ENCODE results near the gene ZNF394. TPM values are rescaled to one million over a fixed set of nuclear protein-coding genes. Genes with fewer than 3 reads are reported as not detected.

ZNF394 gene
- total RNA-seq, 1 donor from 2014 or later: 28.4 TPM

GRCh38 chr7:99449326-99449725 lies 50.8 kb downstream of the ZNF394 start:
- DNase-seq (ENCODE audit: low read depth): no peak

- DNase-seq (ENCODE audit: low read depth): no peak
These were observed 51.2 kb downstream of the ZNF394 start for GRCh38 chr7:99448855-99449254.

GRCh38 chr7:99447943-99448342 lies 52.1 kb downstream of the ZNF394 start:
- DNase-seq (ENCODE audit: low read depth): no peak

- no peak for DNase-seq (ENCODE audit: low read depth)
These were observed 54.0 kb downstream of the ZNF394 start for GRCh38 chr7:99446096-99446495.

Other genes with a start within 250 kb of the ZNF394 start
- gene MYH16, start 227.4 kb downstream of the ZNF394 start, total RNA-seq: 0.05 and 1.4 TPM in 2 replicates
- gene ARPC1A, start 174.4 kb downstream of the ZNF394 start, total RNA-seq: 101 and 169 TPM in 2 replicates
- gene ARPC1B, start 125.6 kb downstream of the ZNF394 start, total RNA-seq: 565 and 690 TPM in 2 replicates
- 77.4 and 89.1 TPM in 2 replicates for gene PDAP1, start 91.7 kb downstream of the ZNF394 start, total RNA-seq
- gene BUD31, start 91.3 kb downstream of the ZNF394 start, total RNA-seq: 77.7 and 128 TPM in 2 replicates
- 6.7 and 8.7 TPM in 2 replicates for gene PTCD1, start 61.5 kb downstream of the ZNF394 start, total RNA-seq
- 21.6 and 22.2 TPM in 2 replicates for gene CPSF4, start 61.3 kb downstream of the ZNF394 start, total RNA-seq
- 510 and 1,187 TPM in 2 replicates for gene ATP5MF, start 34.1 kb downstream of the ZNF394 start, total RNA-seq
- gene ZNF789, start 27.4 kb downstream of the ZNF394 start, total RNA-seq: 3.0 and 8.8 TPM in 2 replicates
- 10.1 and 19.8 TPM in 2 replicates for gene ZKSCAN5, start 4.4 kb upstream of the ZNF394 start, total RNA-seq
- 7.5 and 13.3 TPM in 2 replicates for gene FAM200A, start 51.8 kb upstream of the ZNF394 start, total RNA-seq
- 69.5 and 91.5 TPM in 2 replicates for gene ZNF655, start 58.4 kb upstream of the ZNF394 start, total RNA-seq
- gene TMEM225B, start 98.0 kb upstream of the ZNF394 start, total RNA-seq: 0.55 TPM in 1 of 2 replicates, not detected in the other
- gene ZSCAN25, start 116.7 kb upstream of the ZNF394 start, total RNA-seq: 10.1 and 16.6 TPM in 2 replicates
- 7.3 and 13.1 TPM in 2 replicates for gene CYP3A5, start 179.7 kb upstream of the ZNF394 start, total RNA-seq
- not detected in 2 replicates for gene CYP3A7, start 234.9 kb upstream of the ZNF394 start, total RNA-seq